NCI-H1694 (cell line): ENCODE results near the gene CGB1.

Experiments
- DNase-seq: peaks from one replicate; lab custom pipeline; 2025; lab: John Stamatoyannopoulos, UW

Gene CGB1

GRCh38 chr19:48993175-48994034 is 43.3 kb downstream of the CGB1 start, which contains the start of the genes GYS1 and RUVBL2:
GYS1 (minus strand) TSS chr19:48993309; CDS start chr19:48993112, 197 bp downstream.
RUVBL2 (plus strand) TSS chr19:48993887; CDS start chr19:48993912, 25 bp downstream.
- peak; percentile 98 for DNase-seq

- no peak for DNase-seq
Measured at GRCh38 chr19:48992581-48993174, 44.0 kb downstream of the CGB1 start.

- no peak for DNase-seq
Measured at GRCh38 chr19:48991873-48992580, 44.7 kb downstream of the CGB1 start.

- DNase-seq: no peak
Measured at GRCh38 chr19:48991011-48991609, 45.6 kb downstream of the CGB1 start.

GRCh38 chr19:48990400-48990799 is 46.3 kb downstream of the CGB1 start:
- no peak for DNase-seq

- no peak for DNase-seq
Measured at GRCh38 chr19:48989701-48990291, 46.9 kb downstream of the CGB1 start.

- DNase-seq: no peak
Measured at GRCh38 chr19:48988860-48989259, 47.8 kb downstream of the CGB1 start.

- DNase-seq: no peak
Measured at GRCh38 chr19:48988286-48988685, 48.4 kb downstream of the CGB1 start.

- no peak for DNase-seq
Measured at GRCh38 chr19:48987323-48987722, 49.4 kb downstream of the CGB1 start.

- no peak for DNase-seq
Measured at GRCh38 chr19:48986211-48986610, 50.5 kb downstream of the CGB1 start.

- DNase-seq: no peak
Measured at GRCh38 chr19:48985711-48986110, 51.0 kb downstream of the CGB1 start.
